Panc1 (cell line): ENCODE measurements around the gene MYO1F. TPM values are rescaled to one million over a fixed set of nuclear protein-coding genes. Genes with fewer than 3 reads are reported as not detected.

Experiments
- ATAC-seq: fragments of 200-7000 bp; cut with Tn5 transposase; 2 replicates; pipeline ENCODE4 v1.9.1; 2020; ENCODE audit warnings: mild to moderate bottlenecking, moderate library complexity
- BruUV-seq: library from RNA; stranded (reverse); fragments of 400-500 nt; replicated peaks from 2 replicates; lab custom pipeline; 2021; lab: Mats Ljungman, UMichigan
- CTCF ChIA-PET: fragments of 300-600 bp; sonication (Branson Sonifier 250); formaldehyde crosslinking; loops from one replicate; lab custom pipeline; 2022; ENCODE audit warnings: antibody characterized with exemption; lab: Charles Lee
- POLR2A ChIA-PET: fragments of 300-600 bp; sonication (Branson Sonifier 250); formaldehyde crosslinking; loops from one replicate; lab custom pipeline; 2022; ENCODE audit warnings: antibody characterized with exemption; lab: Charles Lee
- DNase-seq: peaks from one replicate; pipeline ENCODE4 v3.0.0-alpha.2; 2010; ENCODE audit warnings: low read depth, low spot score
- H3K27ac ChIP-seq: 2 replicates; pipeline ENCODE4 v1.5.1; 2011; ENCODE audit warnings: mild to moderate bottlenecking, low read length, inconsistent platforms
- H3K27me3 ChIP-seq: fragments of 200-500 bp; sonication (Bioruptor generic); 2 replicates; pipeline ENCODE4 v1.6.0; 2014; ENCODE audit warnings: low read length, inconsistent platforms; ENCODE audit not compliant: control insufficient read depth, insufficient read depth
- H3K36me3 ChIP-seq: fragments of 200-500 bp; sonication (Bioruptor generic); 2 replicates; pipeline ENCODE4 v1.5.1; 2014; ENCODE audit warnings: inconsistent platforms, mild to moderate bottlenecking, low read length, moderate library complexity; ENCODE audit not compliant: control insufficient read depth, insufficient read depth
- H3K4me1 ChIP-seq: 2 replicates; pipeline ENCODE4 v1.5.1; 2011; ENCODE audit warnings: inconsistent platforms, mild to moderate bottlenecking, low read length, moderate library complexity; ENCODE audit not compliant: control insufficient read depth, insufficient read depth
- H3K4me3 ChIP-seq, 2 experiments: 2 replicates each; pipeline ENCODE4 v1.5.1; 2011 to 2012; ENCODE audit warnings: low read depth in 2 of 2, low read length in 2 of 2, mild to moderate bottlenecking in 2 of 2, inconsistent platforms in 1 of 2, moderate library complexity in 1 of 2
- H3K9me3 ChIP-seq: fragments of 200-500 bp; sonication (Bioruptor generic); 2 replicates; pipeline ENCODE4 v1.5.1; 2014; ENCODE audit warnings: low read depth, mild to moderate bottlenecking, inconsistent platforms, low read length, moderate library complexity; ENCODE audit not compliant: control insufficient read depth, insufficient read depth
- POLR2AphosphoS5 ChIP-seq: IDR thresholded peaks from 2 replicates; pipeline ENCODE4 v1.6.1; 2012; ENCODE audit warnings: mild to moderate bottlenecking, low read depth, low read length, moderate library complexity
- SIN3A ChIP-seq: IDR thresholded peaks from 2 replicates; pipeline ENCODE4 v1.6.1; 2012; ENCODE audit warnings: low read depth, mild to moderate bottlenecking, low read length, moderate library complexity, borderline replicate concordance; ENCODE audit not compliant: insufficient read depth
- TCF7L2 ChIP-seq: IDR thresholded peaks from 2 replicates; pipeline ENCODE4 v1.6.1; 2011; ENCODE audit warnings: mild to moderate bottlenecking, low read depth, low read length, inconsistent platforms
- in situ Hi-C: cut with HindIII; loops from 2 replicates; pipeline ENCODE4 v1.10.0; 2016; ENCODE audit warnings: low sequenced_read_pairs, low pct_unique_long_range_greater_than_20kb
- intact Hi-C: fragments of 100-400 bp; cut with micrococcal nuclease; formaldehyde crosslinking; loops from one replicate; pipeline ENCODE4 v1.10.0; 2022; ENCODE audit not compliant: unreplicated experiment
- total RNA-seq: library from RNA; stranded (reverse); gene quantifications from one replicate; pipeline ENCODE4 v1.2.1, GENCODE V29; 2021; ENCODE audit not compliant: unreplicated experiment
- TF ChIP-seq, protein P1 (sequence below): fragments of 450-650 bp; IDR thresholded peaks from 2 replicates; pipeline ENCODE4 v1.5.1; 2017; ENCODE audit warnings: mild to moderate bottlenecking
- TF ChIP-seq, protein P2 (sequence below), 2 experiments: IDR thresholded peaks; 2 replicates each; pipeline ENCODE4 v1.6.1; 2011 to 2012; ENCODE audit warnings: low read depth in 2 of 2, control low read depth in 1 of 2, low read length in 1 of 2, mild to moderate bottlenecking in 1 of 2, moderate library complexity in 1 of 2; ENCODE audit not compliant: insufficient read depth in 1 of 2

The MYO1F gene
- total RNA-seq, 1 experiment from 2014 or later, result 0.33 TPM

DNA sequence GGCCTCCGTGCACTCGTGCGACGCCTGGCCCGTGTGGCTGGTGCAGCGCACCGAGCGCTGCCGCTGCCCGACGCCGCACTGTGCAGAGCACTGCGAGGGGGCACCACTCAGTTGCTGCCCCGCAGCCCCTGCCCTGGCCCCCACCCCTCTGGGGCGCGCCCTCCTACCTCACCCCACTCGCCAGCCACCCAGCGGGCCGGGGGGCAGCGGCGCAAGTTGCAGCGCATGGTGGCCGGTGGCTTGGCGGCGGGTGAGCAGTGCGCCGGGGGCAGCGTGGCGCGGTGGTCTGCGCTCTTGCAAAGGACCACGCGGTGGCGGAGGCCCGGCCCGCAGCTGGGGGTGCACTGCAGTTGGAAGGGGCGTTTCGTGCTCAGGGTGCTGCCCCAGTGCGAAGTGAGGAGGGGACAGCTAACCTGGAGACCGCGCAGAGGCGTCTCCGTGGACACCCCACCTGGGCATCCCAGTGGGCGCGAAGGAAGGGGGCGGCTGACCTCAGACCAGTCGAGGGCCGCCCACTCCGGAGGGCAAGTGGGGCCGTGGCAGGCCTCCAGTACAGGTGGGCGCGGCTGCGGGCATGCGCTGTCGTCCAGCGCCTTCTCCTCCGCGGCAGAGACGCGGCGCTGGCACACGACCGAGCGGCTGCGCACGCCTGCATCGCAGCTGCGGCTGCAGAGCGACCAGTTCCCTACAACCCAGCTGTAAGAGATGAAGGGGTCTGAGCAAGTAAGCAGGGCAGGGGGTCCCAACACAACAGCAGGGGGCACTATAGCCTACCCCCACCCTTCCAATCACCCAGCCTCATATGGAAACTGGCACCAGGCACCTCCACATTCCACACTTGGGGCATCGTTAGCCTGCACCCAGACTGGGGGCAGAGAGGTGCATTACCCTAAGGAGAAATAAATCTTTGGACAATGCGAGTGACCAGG is 8.0 kb upstream of the MYO1F start:
- H3K9me3 ChIP-seq, result no peaks in the 10 kb centered on the region
- no peaks in the 10 kb centered on the region for H3K4me1 ChIP-seq
- no TSS peak for BruUV-seq
- CTCF ChIA-PET, result no interaction called here
- no peak overlapping the region for H3K27ac ChIP-seq
- intact Hi-C loops, result no loop called here
- no peaks in the 10 kb centered on the region for H3K27me3 ChIP-seq
- ATAC-seq (peak; percentile 23), DNase-seq (no peak)
- no peaks in the 10 kb centered on the region for H3K36me3 ChIP-seq
- no peak overlapping the region for H3K4me3 ChIP-seq
- POLR2A ChIA-PET, result no interaction called here
- no peak for TF ChIP-seq POLR2AphosphoS5
- in situ Hi-C loops, result no loop called here

DNA sequence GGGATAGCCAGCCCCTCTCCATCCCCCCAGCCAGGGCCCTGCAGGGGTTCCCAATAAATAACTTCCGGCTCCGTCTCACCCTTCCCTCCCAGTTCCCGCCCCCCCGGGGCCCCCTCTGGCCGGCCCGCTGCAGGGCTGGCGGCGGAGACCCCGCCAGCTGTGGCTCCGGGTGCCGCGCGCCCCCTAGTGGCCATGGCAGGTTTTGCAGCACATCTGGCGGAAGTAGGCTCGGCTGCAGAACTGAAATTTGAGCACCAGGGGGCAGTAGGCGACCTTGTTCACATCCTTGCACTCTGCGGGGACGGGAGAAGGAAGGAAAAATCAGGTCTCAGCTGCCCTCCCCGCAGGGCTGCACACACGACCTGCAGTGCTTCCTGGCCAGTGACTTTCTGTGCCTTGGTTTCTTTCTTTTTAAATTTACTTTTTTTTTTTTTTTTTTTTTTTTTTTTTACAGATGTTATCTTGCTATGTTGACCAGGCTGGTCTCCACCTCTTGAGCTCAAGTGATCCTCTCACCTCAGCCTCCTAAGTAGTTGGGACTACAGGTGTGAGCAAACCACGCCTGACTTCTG is 3.6 kb upstream of the MYO1F start:
- no TSS peak for BruUV-seq
- TF ChIP-seq, protein P1, sequence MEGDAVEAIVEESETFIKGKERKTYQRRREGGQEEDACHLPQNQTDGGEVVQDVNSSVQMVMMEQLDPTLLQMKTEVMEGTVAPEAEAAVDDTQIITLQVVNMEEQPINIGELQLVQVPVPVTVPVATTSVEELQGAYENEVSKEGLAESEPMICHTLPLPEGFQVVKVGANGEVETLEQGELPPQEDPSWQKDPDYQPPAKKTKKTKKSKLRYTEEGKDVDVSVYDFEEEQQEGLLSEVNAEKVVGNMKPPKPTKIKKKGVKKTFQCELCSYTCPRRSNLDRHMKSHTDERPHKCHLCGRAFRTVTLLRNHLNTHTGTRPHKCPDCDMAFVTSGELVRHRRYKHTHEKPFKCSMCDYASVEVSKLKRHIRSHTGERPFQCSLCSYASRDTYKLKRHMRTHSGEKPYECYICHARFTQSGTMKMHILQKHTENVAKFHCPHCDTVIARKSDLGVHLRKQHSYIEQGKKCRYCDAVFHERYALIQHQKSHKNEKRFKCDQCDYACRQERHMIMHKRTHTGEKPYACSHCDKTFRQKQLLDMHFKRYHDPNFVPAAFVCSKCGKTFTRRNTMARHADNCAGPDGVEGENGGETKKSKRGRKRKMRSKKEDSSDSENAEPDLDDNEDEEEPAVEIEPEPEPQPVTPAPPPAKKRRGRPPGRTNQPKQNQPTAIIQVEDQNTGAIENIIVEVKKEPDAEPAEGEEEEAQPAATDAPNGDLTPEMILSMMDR, result peak; percentile 99
- TF ChIP-seq POLR2AphosphoS5, result no peak
- Histone ChIP-seq H3K4me1 (no peaks in the 10 kb centered on the region), H3K27me3 (no peaks in the 10 kb centered on the region), H3K36me3 (no peaks in the 10 kb centered on the region), H3K9me3 (no peaks in the 10 kb centered on the region), H3K27ac (no peak overlapping the region), H3K4me3 (no peak overlapping the region)
- peak; percentile 53 for DNase-seq
- intact Hi-C loops, result no loop called here
- peak; percentile 79 for ATAC-seq
- POLR2A ChIA-PET, result no interaction called here
- CTCF ChIA-PET, result interaction anchor here (0.5 to 1.5 kb wide), 12 partner anchors 12 to 627 kb away, joined by 3 to 17 read pairs (median 6); no protein-coding TSS in a partner anchor
- in situ Hi-C loops, result no loop called here

DNA sequence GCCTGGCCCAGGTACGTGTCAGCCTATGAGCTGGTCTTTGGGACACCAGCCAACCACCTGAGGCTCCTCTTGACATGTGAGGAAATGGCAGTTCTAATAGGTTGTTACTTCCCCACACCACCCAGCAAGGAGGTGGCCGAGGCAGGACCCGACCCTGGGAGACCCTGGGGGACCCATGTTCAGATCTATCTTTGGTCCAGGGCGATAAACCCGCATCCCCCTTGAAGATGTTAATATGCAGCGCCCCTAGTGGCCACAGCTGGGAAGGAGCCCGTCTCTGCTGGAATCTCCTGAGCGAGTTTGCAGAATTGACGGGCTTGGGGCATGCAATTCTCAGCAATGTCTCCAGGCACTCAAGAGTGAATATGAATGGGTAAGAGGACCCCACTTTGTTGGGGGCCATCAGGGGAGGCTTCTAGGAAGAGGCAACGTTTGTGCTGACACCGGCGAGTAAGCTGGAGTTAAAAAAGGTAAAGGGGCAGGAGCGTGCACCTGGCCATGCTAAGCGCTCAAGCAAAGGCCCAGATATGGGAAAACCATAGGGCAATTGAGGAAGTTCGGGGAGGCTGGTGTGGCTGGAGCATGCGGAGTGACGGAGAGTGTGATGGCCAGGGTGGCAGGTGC is 1.5 kb upstream of the MYO1F start:
- peak; percentile 71 for ATAC-seq
- H3K36me3 ChIP-seq, result no peaks in the 10 kb centered on the region
- no peak for TF ChIP-seq TCF7L2
- TF ChIP-seq POLR2AphosphoS5, result no peak
- no peak for TF ChIP-seq SIN3A
- TF ChIP-seq, protein P1, result peak; percentile 95
- TF ChIP-seq, protein P2, sequence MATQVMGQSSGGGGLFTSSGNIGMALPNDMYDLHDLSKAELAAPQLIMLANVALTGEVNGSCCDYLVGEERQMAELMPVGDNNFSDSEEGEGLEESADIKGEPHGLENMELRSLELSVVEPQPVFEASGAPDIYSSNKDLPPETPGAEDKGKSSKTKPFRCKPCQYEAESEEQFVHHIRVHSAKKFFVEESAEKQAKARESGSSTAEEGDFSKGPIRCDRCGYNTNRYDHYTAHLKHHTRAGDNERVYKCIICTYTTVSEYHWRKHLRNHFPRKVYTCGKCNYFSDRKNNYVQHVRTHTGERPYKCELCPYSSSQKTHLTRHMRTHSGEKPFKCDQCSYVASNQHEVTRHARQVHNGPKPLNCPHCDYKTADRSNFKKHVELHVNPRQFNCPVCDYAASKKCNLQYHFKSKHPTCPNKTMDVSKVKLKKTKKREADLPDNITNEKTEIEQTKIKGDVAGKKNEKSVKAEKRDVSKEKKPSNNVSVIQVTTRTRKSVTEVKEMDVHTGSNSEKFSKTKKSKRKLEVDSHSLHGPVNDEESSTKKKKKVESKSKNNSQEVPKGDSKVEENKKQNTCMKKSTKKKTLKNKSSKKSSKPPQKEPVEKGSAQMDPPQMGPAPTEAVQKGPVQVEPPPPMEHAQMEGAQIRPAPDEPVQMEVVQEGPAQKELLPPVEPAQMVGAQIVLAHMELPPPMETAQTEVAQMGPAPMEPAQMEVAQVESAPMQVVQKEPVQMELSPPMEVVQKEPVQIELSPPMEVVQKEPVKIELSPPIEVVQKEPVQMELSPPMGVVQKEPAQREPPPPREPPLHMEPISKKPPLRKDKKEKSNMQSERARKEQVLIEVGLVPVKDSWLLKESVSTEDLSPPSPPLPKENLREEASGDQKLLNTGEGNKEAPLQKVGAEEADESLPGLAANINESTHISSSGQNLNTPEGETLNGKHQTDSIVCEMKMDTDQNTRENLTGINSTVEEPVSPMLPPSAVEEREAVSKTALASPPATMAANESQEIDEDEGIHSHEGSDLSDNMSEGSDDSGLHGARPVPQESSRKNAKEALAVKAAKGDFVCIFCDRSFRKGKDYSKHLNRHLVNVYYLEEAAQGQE (IDR thresholded peaks at IDR 0.05; ENCODE audit: insufficient read depth in 1 of 2, low read depth in 2 of 2, low read length in 1 of 2), result no peak
- intact Hi-C loops (no loop called here), in situ Hi-C loops (no loop called here)
- no peaks in the 10 kb centered on the region for H3K27me3 ChIP-seq
- no peak for DNase-seq
- no peak overlapping the region for H3K4me3 ChIP-seq
- CTCF ChIA-PET, result interaction anchor here (1.3 to 2.0 kb wide), 2 partner anchors 15 to 65 kb away, joined by 5 read pairs; partner anchors contain the start of gene ZNF414
- BruUV-seq, result no TSS peak
- no peak overlapping the region for H3K27ac ChIP-seq
- H3K4me1 ChIP-seq, result no peaks in the 10 kb centered on the region
- H3K9me3 ChIP-seq, result no peaks in the 10 kb centered on the region
- POLR2A ChIA-PET, result no interaction called here
